Neural cell (in vitro differentiated cells): Measurements from ENCODE around the gene ARID3A. TPM values are rescaled to one million over a fixed set of nuclear protein-coding genes. Genes with fewer than 3 reads are reported as not detected.

Experiments used
- H2AFZ ChIP-seq: fragments of 200-600, 300-800 bp; sonication (generic), shearing (Covaris generic); 2 replicates; pipeline ENCODE4 v1.6.0; 2014; ENCODE audit warnings: low read depth, mild to moderate bottlenecking, antibody characterized with exemption, low read length, moderate library complexity
- H3F3A ChIP-seq: fragments of 200-600 bp; shearing (Covaris generic); 2 replicates; pipeline ENCODE4 v1.6.1; 2016; ENCODE audit warnings: mild to moderate bottlenecking, moderate library complexity, mixed read lengths, antibody characterized with exemption, low read length; ENCODE audit not compliant: insufficient read depth, poor library complexity, severe bottlenecking
- H3K27ac ChIP-seq: fragments of 200-600, 300-800 bp; sonication (generic), shearing (Covaris generic); 2 replicates; pipeline ENCODE4 v1.5.1; 2014; ENCODE audit warnings: mild to moderate bottlenecking, low read length, moderate library complexity
- H3K27me3 ChIP-seq: fragments of 300-800, 200-600 bp; sonication (generic), shearing (Covaris generic); 2 replicates; pipeline ENCODE4 v1.6.0; 2014; ENCODE audit warnings: mild to moderate bottlenecking, low read depth, low read length, moderate library complexity; ENCODE audit not compliant: insufficient read depth
- H3K36me3 ChIP-seq: fragments of 300-800, 200-600 bp; sonication (generic), shearing (Covaris generic); 2 replicates; pipeline ENCODE4 v1.5.1; 2014; ENCODE audit warnings: mild to moderate bottlenecking, antibody characterized with exemption, low read length, moderate library complexity; ENCODE audit not compliant: insufficient read depth
- H3K4me2 ChIP-seq: fragments of 300-800, 200-600 bp; sonication (generic), shearing (Covaris generic); 2 replicates; pipeline ENCODE4 v1.6.0; 2014; ENCODE audit warnings: mild to moderate bottlenecking, low read length
- H3K4me3 ChIP-seq: fragments of 300-800, 200-600 bp; sonication (generic), shearing (Covaris generic); 2 replicates; pipeline ENCODE4 v1.5.1; 2014; ENCODE audit warnings: mild to moderate bottlenecking, low read length, moderate library complexity
- H3K79me2 ChIP-seq: fragments of 200-600 bp; shearing (Covaris generic); replicated peaks from 2 replicates; pipeline ENCODE4 v1.6.0; 2014; ENCODE audit warnings: mild to moderate bottlenecking, low read length, moderate library complexity; ENCODE audit not compliant: insufficient read depth
- H3K9ac ChIP-seq: fragments of 300-800, 200-600 bp; sonication (generic), shearing (Covaris generic); 2 replicates; pipeline ENCODE4 v1.6.1; 2016; ENCODE audit warnings: mild to moderate bottlenecking, low read length, mixed read lengths
- H3K9me2 ChIP-seq: fragments of 200-600 bp; shearing (Covaris generic); 2 replicates; pipeline ENCODE4 v1.6.1; 2016; ENCODE audit warnings: mild to moderate bottlenecking, low read length, mixed read lengths; ENCODE audit not compliant: insufficient read depth
- H3K9me3 ChIP-seq: fragments of 200-600, 300-800 bp; sonication (generic), shearing (Covaris generic); 2 replicates; pipeline ENCODE4 v1.6.1; 2016; ENCODE audit warnings: mild to moderate bottlenecking, mixed run types, low read length, moderate library complexity, mixed read lengths
- H4K20me1 ChIP-seq: fragments of 200-600 bp; shearing (Covaris generic); 2 replicates; pipeline ENCODE4 v1.6.1; 2016; ENCODE audit warnings: mild to moderate bottlenecking, mixed run types; ENCODE audit not compliant: insufficient read depth
- EP300 ChIP-seq: fragments of 450-650 bp; conservative IDR thresholded peaks from 2 replicates; pipeline ENCODE4 v1.6.1; 2014; ENCODE audit warnings: antibody characterized with exemption, mild to moderate bottlenecking, moderate library complexity; ENCODE audit not compliant: poor library complexity, severe bottlenecking
- EZH2 ChIP-seq: fragments of 200-600, 300-800 bp; shearing (Covaris generic), sonication (generic); IDR thresholded peaks from 2 replicates; pipeline ENCODE4 v1.6.1; 2014; ENCODE audit warnings: antibody characterized with exemption, low read length, borderline replicate concordance, mild to moderate bottlenecking; ENCODE audit not compliant: insufficient read depth, poor library complexity, severe bottlenecking
- MXI1 ChIP-seq: fragments of 450-650 bp; conservative IDR thresholded peaks from 2 replicates; pipeline ENCODE4 v1.6.1; 2014; ENCODE audit warnings: antibody characterized with exemption, mild to moderate bottlenecking; ENCODE audit not compliant: poor library complexity, severe bottlenecking
- POLR2AphosphoS5 ChIP-seq: IDR thresholded peaks from 2 replicates; pipeline ENCODE4 v1.6.1; 2012
- RAD21 ChIP-seq: fragments of 450-650 bp; conservative IDR thresholded peaks from 2 replicates; pipeline ENCODE4 v1.6.1; 2014; ENCODE audit warnings: antibody characterized with exemption, mild to moderate bottlenecking, moderate library complexity
- SMC3 ChIP-seq: fragments of 450-650 bp; conservative IDR thresholded peaks from 2 replicates; pipeline ENCODE4 v1.6.1; 2014; ENCODE audit warnings: antibody characterized with exemption, mild to moderate bottlenecking, moderate library complexity; ENCODE audit not compliant: poor library complexity
- TAF1 ChIP-seq: IDR thresholded peaks from 2 replicates; pipeline ENCODE4 v1.6.1; 2012; ENCODE audit warnings: low read depth
- polyA plus RNA-seq: library from polyadenylated mRNA; depleted of rRNA; stranded (reverse); fragments of >200 nt; gene quantifications from 2 replicates; pipeline ENCODE4 v1.2.3, GENCODE V29; 2014
- TF ChIP-seq, protein P1 (sequence below): IDR thresholded peaks from 2 replicates; pipeline ENCODE4 v1.6.1; 2012; ENCODE audit warnings: borderline replicate concordance
- TF ChIP-seq, protein P2 (sequence below): fragments of 450-650 bp; IDR thresholded peaks from 2 replicates; pipeline ENCODE4 v1.5.1; 2014; ENCODE audit warnings: antibody characterized with exemption, mild to moderate bottlenecking, moderate library complexity; ENCODE audit not compliant: poor library complexity, severe bottlenecking

Gene ARID3A
- polyA plus RNA-seq, 1 donor from 2014 or later, result 11.4 TPM

- Histone ChIP-seq H3K27me3 (no peaks in the 10 kb centered on the region), H3K36me3 (no peaks in the 10 kb centered on the region), H3K9ac (no peak overlapping the region), H3K9me2 (no peaks in the 10 kb centered on the region), H3K4me3 (no peak overlapping the region), H3K9me3 (no peaks in the 10 kb centered on the region), H3K79me2 (peaks cover 5% of the 10 kb centered on the region), H4K20me1 (no peaks in the 10 kb centered on the region), H3F3A (no peaks in the 10 kb centered on the region), H3K4me2 (no peak overlapping the region), H2AFZ (no peak overlapping the region), H3K27ac (no peak overlapping the region)
- TF ChIP-seq POLR2AphosphoS5 (no peak), EP300 (no peak), EZH2 (no peak), TAF1 (no peak), RAD21 (no peak), SMC3 (no peak), MXI1 (no peak)
- TF ChIP-seq, protein P1, sequence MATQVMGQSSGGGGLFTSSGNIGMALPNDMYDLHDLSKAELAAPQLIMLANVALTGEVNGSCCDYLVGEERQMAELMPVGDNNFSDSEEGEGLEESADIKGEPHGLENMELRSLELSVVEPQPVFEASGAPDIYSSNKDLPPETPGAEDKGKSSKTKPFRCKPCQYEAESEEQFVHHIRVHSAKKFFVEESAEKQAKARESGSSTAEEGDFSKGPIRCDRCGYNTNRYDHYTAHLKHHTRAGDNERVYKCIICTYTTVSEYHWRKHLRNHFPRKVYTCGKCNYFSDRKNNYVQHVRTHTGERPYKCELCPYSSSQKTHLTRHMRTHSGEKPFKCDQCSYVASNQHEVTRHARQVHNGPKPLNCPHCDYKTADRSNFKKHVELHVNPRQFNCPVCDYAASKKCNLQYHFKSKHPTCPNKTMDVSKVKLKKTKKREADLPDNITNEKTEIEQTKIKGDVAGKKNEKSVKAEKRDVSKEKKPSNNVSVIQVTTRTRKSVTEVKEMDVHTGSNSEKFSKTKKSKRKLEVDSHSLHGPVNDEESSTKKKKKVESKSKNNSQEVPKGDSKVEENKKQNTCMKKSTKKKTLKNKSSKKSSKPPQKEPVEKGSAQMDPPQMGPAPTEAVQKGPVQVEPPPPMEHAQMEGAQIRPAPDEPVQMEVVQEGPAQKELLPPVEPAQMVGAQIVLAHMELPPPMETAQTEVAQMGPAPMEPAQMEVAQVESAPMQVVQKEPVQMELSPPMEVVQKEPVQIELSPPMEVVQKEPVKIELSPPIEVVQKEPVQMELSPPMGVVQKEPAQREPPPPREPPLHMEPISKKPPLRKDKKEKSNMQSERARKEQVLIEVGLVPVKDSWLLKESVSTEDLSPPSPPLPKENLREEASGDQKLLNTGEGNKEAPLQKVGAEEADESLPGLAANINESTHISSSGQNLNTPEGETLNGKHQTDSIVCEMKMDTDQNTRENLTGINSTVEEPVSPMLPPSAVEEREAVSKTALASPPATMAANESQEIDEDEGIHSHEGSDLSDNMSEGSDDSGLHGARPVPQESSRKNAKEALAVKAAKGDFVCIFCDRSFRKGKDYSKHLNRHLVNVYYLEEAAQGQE, result no peak
- TF ChIP-seq, protein P2, sequence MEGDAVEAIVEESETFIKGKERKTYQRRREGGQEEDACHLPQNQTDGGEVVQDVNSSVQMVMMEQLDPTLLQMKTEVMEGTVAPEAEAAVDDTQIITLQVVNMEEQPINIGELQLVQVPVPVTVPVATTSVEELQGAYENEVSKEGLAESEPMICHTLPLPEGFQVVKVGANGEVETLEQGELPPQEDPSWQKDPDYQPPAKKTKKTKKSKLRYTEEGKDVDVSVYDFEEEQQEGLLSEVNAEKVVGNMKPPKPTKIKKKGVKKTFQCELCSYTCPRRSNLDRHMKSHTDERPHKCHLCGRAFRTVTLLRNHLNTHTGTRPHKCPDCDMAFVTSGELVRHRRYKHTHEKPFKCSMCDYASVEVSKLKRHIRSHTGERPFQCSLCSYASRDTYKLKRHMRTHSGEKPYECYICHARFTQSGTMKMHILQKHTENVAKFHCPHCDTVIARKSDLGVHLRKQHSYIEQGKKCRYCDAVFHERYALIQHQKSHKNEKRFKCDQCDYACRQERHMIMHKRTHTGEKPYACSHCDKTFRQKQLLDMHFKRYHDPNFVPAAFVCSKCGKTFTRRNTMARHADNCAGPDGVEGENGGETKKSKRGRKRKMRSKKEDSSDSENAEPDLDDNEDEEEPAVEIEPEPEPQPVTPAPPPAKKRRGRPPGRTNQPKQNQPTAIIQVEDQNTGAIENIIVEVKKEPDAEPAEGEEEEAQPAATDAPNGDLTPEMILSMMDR, result no peak
Observed at GRCh38 chr19:937259-937694, 11.4 kb downstream of the ARID3A start.

- no peak overlapping the region for H3K4me3 ChIP-seq
- no peak overlapping the region for H3K9ac ChIP-seq
- no peak overlapping the region for H2AFZ ChIP-seq
- no peaks in the 10 kb centered on the region for H3K27me3 ChIP-seq
- no peak overlapping the region for H3K27ac ChIP-seq
- peaks cover 5% of the 10 kb centered on the region for H3K79me2 ChIP-seq
- no peaks in the 10 kb centered on the region for H3K9me2 ChIP-seq
- H4K20me1 ChIP-seq, result no peaks in the 10 kb centered on the region
- no peaks in the 10 kb centered on the region for H3F3A ChIP-seq
- no peaks in the 10 kb centered on the region for H3K9me3 ChIP-seq
- no peak overlapping the region for H3K4me2 ChIP-seq
- no peaks in the 10 kb centered on the region for H3K36me3 ChIP-seq
- TF ChIP-seq EZH2 (no peak), SMC3 (no peak), POLR2AphosphoS5 (no peak), MXI1 (no peak), EP300 (no peak), RAD21 (no peak), TAF1 (no peak)
- TF ChIP-seq, protein P1, result no peak
- TF ChIP-seq, protein P2, result no peak
Observed at GRCh38 chr19:938233-938923, 12.5 kb downstream of the ARID3A start.
